HEK293 (cell line): ENCODE measurements around the gene PGC.

Source experiments
- CTCF ChIA-PET: fragments of 350-600 bp; formaldehyde crosslinking; extraction: SDS; loops from one replicate; lab custom pipeline; 2021; ENCODE audit warnings: antibody characterized with exemption; lab: Yijun Ruan, JAX
- POLR2A ChIA-PET: fragments of 300-600 bp; formaldehyde crosslinking; extraction: SDS; loops from one replicate; lab custom pipeline; 2020; ENCODE audit warnings: antibody characterized with exemption, inconsistent platforms; lab: Yijun Ruan, JAX
- H3K27ac ChIP-seq: fragments of 200-500 bp; sonication (Bioruptor generic); 2 replicates; pipeline ENCODE4 v1.5.1; 2014; ENCODE audit warnings: low read depth, low read length, control low read depth, inconsistent platforms; ENCODE audit errors: extremely low read depth
- H3K36me3 ChIP-seq, 2 experiments: fragments of 200-500 bp in 1 of 2; sonication (Bioruptor generic) in 1 of 2; 1 replicate in 1 of 2; 2 replicates in 1 of 2; pipeline ENCODE4 v1.5.1; 2014 to 2017; ENCODE audit warnings: inconsistent platforms in 2 of 2, low read length in 2 of 2; ENCODE audit not compliant: control insufficient read depth in 2 of 2, insufficient read depth in 1 of 2
- H3K4me1 ChIP-seq: fragments of 200-500 bp; sonication (Bioruptor generic); 2 replicates; pipeline ENCODE4 v1.5.1; 2014; ENCODE audit warnings: mild to moderate bottlenecking, low read length, inconsistent platforms; ENCODE audit not compliant: control insufficient read depth, insufficient read depth
- H3K4me3 ChIP-seq: 2 replicates; pipeline ENCODE4 v1.5.1; 2011; ENCODE audit warnings: low read depth, mild to moderate bottlenecking, control low read depth, low read length, moderate library complexity
- H3K9me3 ChIP-seq: fragments of 200-500 bp; sonication (Bioruptor generic); 2 replicates; pipeline ENCODE4 v1.5.1; 2014; ENCODE audit warnings: low read depth, low read length, inconsistent platforms; ENCODE audit not compliant: control insufficient read depth, insufficient read depth
- KLF1 ChIP-seq: fragments of 450-650 bp; formaldehyde crosslinking; IDR thresholded peaks from 2 replicates; pipeline ENCODE4 v1.5.1; 2016; ENCODE audit warnings: missing biosample characterization, missing genetic modification characterization
- KLF16 ChIP-seq: fragments of 450-650 bp; formaldehyde crosslinking; IDR thresholded peaks from 2 replicates; pipeline ENCODE4 v1.5.1; 2017; ENCODE audit warnings: missing biosample characterization, missing genetic modification characterization
- KLF7 ChIP-seq: fragments of 450-650 bp; formaldehyde crosslinking; IDR thresholded peaks from 2 replicates; pipeline ENCODE4 v1.5.1; 2016; ENCODE audit warnings: missing biosample characterization, missing genetic modification characterization, borderline replicate concordance
- PRDM2 ChIP-seq: fragments of 450-650 bp; formaldehyde crosslinking; IDR thresholded peaks from 2 replicates; pipeline ENCODE4 v1.5.1; 2016; ENCODE audit warnings: missing biosample characterization, missing genetic modification characterization, borderline replicate concordance
- RBAK ChIP-seq: fragments of 450-650 bp; formaldehyde crosslinking; IDR thresholded peaks from 2 replicates; pipeline ENCODE4 v1.5.1; 2016; ENCODE audit warnings: missing biosample characterization, missing genetic modification characterization
- TSHZ1 ChIP-seq: fragments of 450-650 bp; formaldehyde crosslinking; IDR thresholded peaks from 2 replicates; pipeline ENCODE4 v1.5.1; 2016; ENCODE audit warnings: missing biosample characterization, missing genetic modification characterization, borderline replicate concordance
- ZBTB17 ChIP-seq: fragments of 450-650 bp; formaldehyde crosslinking; IDR thresholded peaks from 2 replicates; pipeline ENCODE4 v1.5.1; 2016; ENCODE audit warnings: missing biosample characterization, missing genetic modification characterization
- ZBTB20 ChIP-seq: fragments of 450-650 bp; formaldehyde crosslinking; IDR thresholded peaks from 2 replicates; pipeline ENCODE4 v1.5.1; 2016; ENCODE audit warnings: missing biosample characterization, missing genetic modification characterization
- ZFP3 ChIP-seq: fragments of 450-650 bp; formaldehyde crosslinking; IDR thresholded peaks from 2 replicates; pipeline ENCODE4 v1.5.1; 2016; ENCODE audit warnings: low read depth, missing biosample characterization, missing genetic modification characterization
- ZNF239 ChIP-seq: fragments of 450-650 bp; formaldehyde crosslinking; IDR thresholded peaks from 2 replicates; pipeline ENCODE4 v1.5.1; 2016; ENCODE audit warnings: missing biosample characterization, missing genetic modification characterization
- ZNF248 ChIP-seq: fragments of 450-650 bp; formaldehyde crosslinking; IDR thresholded peaks from 2 replicates; pipeline ENCODE4 v1.5.1; 2017; ENCODE audit warnings: missing biosample characterization, missing genetic modification characterization
- ZNF302 ChIP-seq: fragments of 450-650 bp; formaldehyde crosslinking; IDR thresholded peaks from 2 replicates; pipeline ENCODE4 v1.5.1; 2016; ENCODE audit warnings: missing biosample characterization, missing genetic modification characterization, low read depth
- ZNF311 ChIP-seq: fragments of 450-650 bp; formaldehyde crosslinking; IDR thresholded peaks from 2 replicates; pipeline ENCODE4 v1.5.1; 2017; ENCODE audit warnings: missing biosample characterization, missing genetic modification characterization, borderline replicate concordance
- ZNF335 ChIP-seq: fragments of 450-650 bp; formaldehyde crosslinking; conservative IDR thresholded peaks from 2 replicates; pipeline ENCODE4 v1.5.1; 2016; ENCODE audit warnings: missing biosample characterization, missing genetic modification characterization
- ZNF544 ChIP-seq: fragments of 450-650 bp; formaldehyde crosslinking; IDR thresholded peaks from 2 replicates; pipeline ENCODE4 v1.5.0; 2017; ENCODE audit warnings: missing biosample characterization, missing genetic modification characterization
- ZNF555 ChIP-seq: fragments of 450-650 bp; formaldehyde crosslinking; conservative IDR thresholded peaks from 2 replicates; pipeline ENCODE4 v1.5.1; 2017; ENCODE audit warnings: missing biosample characterization, mild to moderate bottlenecking, missing genetic modification characterization, inconsistent platforms
- ZNF558 ChIP-seq: fragments of 450-650 bp; formaldehyde crosslinking; IDR thresholded peaks from 2 replicates; pipeline ENCODE4 v1.5.1; 2016; ENCODE audit warnings: missing biosample characterization, missing genetic modification characterization
- ZNF600 ChIP-seq: fragments of 450-650 bp; formaldehyde crosslinking; IDR thresholded peaks from 2 replicates; pipeline ENCODE4 v1.5.1; 2016; ENCODE audit warnings: missing biosample characterization, missing genetic modification characterization
- ZNF623 ChIP-seq: fragments of 450-650 bp; formaldehyde crosslinking; IDR thresholded peaks from 2 replicates; pipeline ENCODE4 v1.5.1; 2016; ENCODE audit warnings: missing biosample characterization, missing genetic modification characterization
- ZNF658 ChIP-seq: fragments of 450-650 bp; formaldehyde crosslinking; IDR thresholded peaks from 2 replicates; pipeline ENCODE4; 2016; ENCODE audit warnings: missing biosample characterization, missing genetic modification characterization
- ZNF660 ChIP-seq: fragments of 450-650 bp; IDR thresholded peaks from 2 replicates; pipeline ENCODE4 v1.5.1; 2018; ENCODE audit warnings: missing biosample characterization, mild to moderate bottlenecking, missing genetic modification characterization
- ZNF704 ChIP-seq: fragments of 450-650 bp; formaldehyde crosslinking; IDR thresholded peaks from 2 replicates; pipeline ENCODE4 v1.5.1; 2016; ENCODE audit warnings: missing biosample characterization, missing genetic modification characterization
- ZNF707 ChIP-seq: fragments of 450-650 bp; formaldehyde crosslinking; IDR thresholded peaks from 2 replicates; pipeline ENCODE4 v1.5.1; 2016; ENCODE audit warnings: missing biosample characterization, missing genetic modification characterization
- ZNF791 ChIP-seq: fragments of 450-650 bp; formaldehyde crosslinking; IDR thresholded peaks from 2 replicates; pipeline ENCODE4 v1.5.1; 2016; ENCODE audit warnings: missing biosample characterization, missing genetic modification characterization
- ZNF843 ChIP-seq: fragments of 450-650 bp; formaldehyde crosslinking; IDR thresholded peaks from 2 replicates; pipeline ENCODE4 v1.5.1; 2016; ENCODE audit warnings: missing biosample characterization, missing genetic modification characterization

The PGC gene

GRCh38 chr6:41705996-41706835 lies 41.0 kb downstream of the PGC start (continued):
- TF ChIP-seq ZNF704 (tag by site-specific recombination) (no peak), ZNF239 (tag by site-specific recombination) (no peak), KLF1 (peak; percentile 61), ZNF600 (tag by site-specific recombination) (peak; percentile 93), ZFP3 (tag by site-specific recombination) (no peak), ZNF843 (no peak), TSHZ1 (no peak), ZNF623 (no peak), ZNF660 (tag by site-specific recombination) (0 out of 2 replicates have a peak, but pooled peaks have one; percentile 27), KLF7 (tag by site-specific recombination) (no peak), ZNF558 (tag by site-specific recombination) (no peak)

- CTCF ChIA-PET, result interaction anchor here (0.5 to 6.8 kb wide), 32 partner anchors 9 to 1279 kb away, joined by 3 to 73 read pairs (median 4); partner anchors contain the start of genes PPP2R5D, TFEB and TOMM6
- TF ChIP-seq KLF16 (tag by site-specific recombination) (no peak), ZNF658 (tag by site-specific recombination) (no peak), ZBTB20 (no peak), ZNF302 (no peak), ZNF544 (tag by site-specific recombination) (no peak), ZNF335 (tag by site-specific recombination) (no peak), RBAK (no peak), ZNF248 (tag by site-specific recombination) (no peak), ZNF311 (tag by site-specific recombination) (no peak), ZNF707 (no peak), ZBTB17 (tag by site-specific recombination) (no peak), ZNF791 (tag by site-specific recombination) (no peak), ZNF239 (tag by site-specific recombination) (no peak), PRDM2 (tag by site-specific recombination) (no peak), KLF1 (no peak), ZNF555 (tag by site-specific recombination) (no peak), ZNF660 (tag by site-specific recombination) (no peak)
- no peaks in the 10 kb centered on the region for H3K36me3 ChIP-seq
- POLR2A ChIA-PET, result interaction anchor here (0.6 to 1.3 kb wide), 4 partner anchors 10 to 345 kb away, joined by 3 read pairs; partner anchors contain the start of gene TAF8
- no peak overlapping the region for H3K4me3 ChIP-seq
- H3K4me1 ChIP-seq, result no peaks in the 10 kb centered on the region
- H3K27ac ChIP-seq, result no peak overlapping the region
- H3K9me3 ChIP-seq, result no peaks in the 10 kb centered on the region
These were observed 41.7 kb downstream of the PGC start for GRCh38 chr6:41705311-41705995.
